Measurements from ENCODE around the gene SPATA22.
"Not testable (repeated sequence)": the region's sequence is repeated elsewhere in the genome, so short reads cannot be mapped to it uniquely, and the experiment has no call there.

SPATA22 gene

DNA sequence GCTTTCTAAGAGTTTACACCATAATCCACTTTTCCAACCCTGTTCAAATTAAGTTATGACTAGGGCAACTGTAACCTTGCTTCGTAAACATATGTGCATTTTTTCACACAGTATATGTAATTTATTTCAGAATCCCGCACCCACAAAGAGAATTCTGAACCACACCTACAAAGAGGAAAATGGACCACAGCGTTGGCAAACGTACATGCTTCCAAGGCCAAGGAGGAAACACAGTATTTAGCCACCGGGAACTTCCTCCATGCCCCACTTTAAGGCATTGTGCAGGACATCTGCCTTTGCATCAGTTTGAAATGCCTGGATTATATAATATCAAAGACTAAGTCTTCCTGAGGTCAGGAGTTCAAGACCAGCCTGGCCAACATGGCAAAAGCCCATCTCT, 2.1 kb downstream of the SPATA22 start:
- no peak for DNase-seq

DNA sequence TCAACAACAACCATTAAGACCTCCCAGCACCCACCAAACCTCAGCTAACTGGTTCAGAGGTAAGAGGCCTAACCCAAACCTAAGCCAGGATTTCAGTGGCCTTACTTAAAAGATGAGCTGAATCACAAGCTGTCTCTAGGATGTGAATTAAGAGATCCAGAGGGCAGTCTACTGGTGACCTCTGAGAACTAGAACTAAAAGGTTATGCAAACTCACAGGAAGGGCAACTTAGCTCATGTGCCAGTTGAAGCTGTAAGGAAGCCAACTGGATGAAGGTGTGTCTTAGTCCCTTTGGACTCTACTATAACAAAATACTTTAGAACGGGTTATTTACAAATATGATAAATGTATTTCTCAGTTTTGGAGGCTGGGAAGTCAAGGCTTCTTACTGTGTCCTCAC, 5.3 kb downstream of the SPATA22 start:
- DNase-seq, result not testable (repeated sequence)

DNA sequence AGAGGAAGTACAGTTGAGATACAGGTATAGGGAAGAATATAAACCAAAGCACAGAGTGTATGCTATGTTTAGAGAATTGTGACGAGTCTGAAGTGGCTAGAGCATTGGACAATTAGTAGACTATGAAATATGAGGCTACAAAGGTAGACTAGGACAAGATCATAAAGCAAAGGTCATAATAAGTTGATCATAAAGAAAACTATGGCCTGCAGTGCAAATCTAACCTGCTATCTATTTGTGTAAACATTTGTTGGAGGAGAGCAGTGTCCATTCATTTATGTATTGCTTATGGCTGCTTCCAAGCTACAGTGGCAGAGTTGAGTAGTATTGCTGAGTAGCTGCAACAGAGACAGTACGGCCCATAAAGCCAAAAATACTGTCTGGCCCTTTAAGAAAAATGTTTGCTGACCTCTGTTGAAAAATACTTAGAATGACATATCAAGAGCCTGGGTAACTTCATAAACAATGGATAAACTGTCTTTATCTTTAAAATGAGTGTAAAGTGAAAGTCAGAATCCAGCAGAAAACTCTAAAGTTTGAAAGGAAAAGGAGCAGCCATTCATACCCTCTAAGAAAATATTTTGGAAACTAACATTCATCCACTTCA, 23.5 kb downstream of the SPATA22 start:
- no peak for DNase-seq

DNA sequence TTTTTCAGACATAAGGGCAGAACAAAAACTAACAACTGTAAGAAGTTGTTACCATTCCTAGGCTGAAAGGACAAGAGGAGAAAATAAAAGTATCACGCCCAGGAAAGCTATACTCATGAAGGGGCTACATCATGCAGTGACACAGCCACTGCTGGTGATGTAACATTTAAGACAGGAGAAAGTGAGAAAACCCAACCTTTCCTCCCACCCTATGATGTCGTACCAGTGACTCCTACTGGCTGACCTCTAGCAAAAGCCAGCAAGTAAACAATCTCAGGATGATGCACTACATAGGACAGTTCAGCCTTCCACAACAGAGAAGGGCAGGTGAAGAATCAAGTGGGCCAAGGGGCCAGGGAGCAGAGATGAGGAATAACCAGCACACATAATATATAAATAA, 24.0 kb downstream of the SPATA22 start:
- DNase-seq, result peak; percentile 11

DNA sequence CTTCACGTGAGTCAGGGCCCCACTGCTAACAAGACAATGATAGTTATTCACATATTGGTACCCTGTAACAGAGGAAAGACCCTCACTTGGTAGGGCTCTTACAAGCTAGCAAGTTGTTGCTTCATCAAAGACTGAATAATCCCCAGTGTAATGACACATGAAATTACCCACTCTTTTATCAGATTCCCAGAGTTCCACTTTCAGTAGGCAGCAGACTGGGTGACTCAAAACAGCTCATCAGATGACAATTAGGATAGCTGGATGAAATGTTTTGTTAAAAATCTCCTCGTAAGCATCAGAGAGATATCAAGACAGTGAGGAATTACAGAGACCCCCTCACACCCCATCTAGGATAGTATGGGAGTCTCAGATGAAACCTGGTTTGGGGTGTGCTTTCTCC, 31.2 kb downstream of the SPATA22 start:
- DNase-seq, result no peak

DNA sequence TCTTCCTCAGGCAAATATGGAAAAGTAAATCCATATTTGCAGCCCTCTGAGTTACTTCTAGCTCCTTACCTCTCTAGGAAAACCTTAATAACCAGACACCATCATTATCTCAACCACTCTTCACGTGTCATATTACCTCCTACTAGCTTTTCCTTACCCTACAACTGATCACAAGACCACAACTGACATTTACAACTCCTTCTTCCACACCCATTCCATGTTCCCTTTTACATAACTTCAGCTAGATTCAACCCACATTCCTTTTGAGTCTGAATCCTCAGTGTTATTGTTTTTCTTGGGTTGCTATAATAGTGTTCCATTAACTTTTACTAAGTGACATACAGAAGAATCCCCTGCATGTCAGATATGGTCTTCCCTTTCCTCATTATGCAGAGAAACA, 33.3 kb downstream of the SPATA22 start:
- no peak for DNase-seq

DNA sequence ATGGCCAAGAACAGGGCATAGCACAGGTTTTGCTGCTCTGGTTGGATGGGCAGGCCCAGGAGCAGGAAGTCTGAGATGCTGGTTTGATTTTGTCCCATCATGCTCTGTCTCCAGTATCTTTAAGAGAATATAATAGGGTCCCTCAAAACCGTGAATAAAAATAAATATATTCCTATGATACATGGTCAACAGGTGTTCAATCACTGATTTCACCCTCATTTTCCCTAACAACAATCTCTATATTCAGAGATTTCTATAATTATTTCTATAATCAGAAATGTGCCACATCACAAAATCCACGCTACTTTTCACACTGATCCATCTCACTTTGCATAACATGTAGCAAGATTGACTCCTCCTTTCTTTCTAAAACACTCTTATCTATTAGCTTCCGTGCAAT, 37.9 kb downstream of the SPATA22 start, which contains the start of gene OR1E2:
TSS of gene OR1E2 (minus strand) at position 101 of the 400 bp plus-strand sequence. CDS start at position 101, 0 bp downstream.
- no peak for DNase-seq

DNA sequence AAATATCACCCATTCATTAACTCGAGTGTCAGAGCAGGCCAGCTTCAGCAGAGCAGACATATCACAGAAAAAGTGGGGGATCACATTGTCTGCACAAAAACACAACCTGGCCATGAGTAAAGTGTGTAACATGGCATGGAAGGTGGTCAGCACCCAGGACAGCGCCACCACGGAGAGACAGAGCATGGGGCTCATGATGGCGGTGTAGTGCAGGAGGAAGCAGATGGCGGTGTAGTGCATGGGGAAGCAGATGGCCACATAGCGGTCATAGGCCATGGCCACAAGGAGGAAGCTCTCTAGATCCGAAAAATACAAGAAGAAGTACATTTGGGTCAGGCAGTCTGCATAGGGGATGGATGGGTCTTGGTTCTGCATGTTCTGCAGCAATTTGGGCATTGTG, 38.4 kb downstream of the SPATA22 start:
- peak; percentile 4 for DNase-seq

DNA sequence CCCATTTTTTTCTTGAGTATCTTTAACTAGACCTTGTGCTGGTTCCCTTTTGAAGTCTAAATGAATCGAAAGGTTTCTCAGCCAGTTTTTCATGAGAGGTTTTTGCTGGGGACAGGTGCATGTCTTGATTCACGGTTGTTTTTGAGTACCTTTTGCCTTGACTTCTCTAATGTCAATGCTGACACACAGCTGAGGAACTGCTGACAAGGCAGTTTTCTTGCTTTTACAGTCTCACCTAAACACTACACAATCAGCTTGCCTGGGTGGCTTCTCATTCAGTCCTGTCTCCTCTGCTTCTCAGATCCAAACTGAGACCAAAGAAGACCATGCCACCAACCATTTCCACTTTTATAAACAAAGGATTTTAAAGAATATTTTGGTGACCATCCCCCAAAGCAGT, 53.4 kb downstream of the SPATA22 start:
- DNase-seq, result no peak

DNA sequence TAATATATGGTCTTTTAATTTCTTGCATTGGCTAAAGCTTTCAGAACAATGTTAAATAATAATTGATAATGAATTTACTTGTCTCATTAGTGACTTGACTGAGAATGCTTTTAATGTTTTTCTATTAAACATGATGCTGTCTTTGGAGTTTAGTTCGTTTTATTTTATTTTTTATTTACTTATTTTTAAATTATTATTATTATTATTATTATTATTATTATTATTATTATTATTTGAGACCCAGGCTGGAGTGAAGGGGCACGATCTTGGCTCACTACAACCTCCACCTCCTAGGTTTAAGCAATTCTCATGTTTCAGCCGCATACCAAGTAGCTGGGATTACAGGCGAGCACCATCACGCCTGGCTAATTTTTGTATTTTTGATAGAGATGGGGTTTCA, 56.0 kb downstream of the SPATA22 start:
- DNase-seq, result no peak

DNA sequence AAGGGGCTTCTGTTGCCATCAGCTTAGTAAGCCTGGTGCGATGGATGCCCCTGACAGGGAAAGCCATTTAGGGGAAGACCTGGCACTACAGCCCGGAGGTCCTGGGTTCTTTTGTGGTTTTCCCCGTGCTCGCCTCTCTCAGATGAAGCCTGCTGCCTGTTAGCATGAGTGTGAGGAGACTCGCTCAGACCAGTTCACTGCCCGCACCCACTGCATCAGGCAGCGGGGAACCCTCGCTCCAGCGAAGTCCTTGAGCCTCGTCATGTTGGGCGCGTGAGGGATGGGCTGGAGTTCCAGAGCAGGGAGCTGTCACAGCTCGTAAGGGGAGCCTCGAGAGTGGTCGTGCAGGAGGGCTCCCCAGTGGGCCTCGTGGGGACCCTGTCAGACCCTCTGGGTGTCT, 59.4 kb downstream of the SPATA22 start:
- not testable (repeated sequence) for DNase-seq

DNA sequence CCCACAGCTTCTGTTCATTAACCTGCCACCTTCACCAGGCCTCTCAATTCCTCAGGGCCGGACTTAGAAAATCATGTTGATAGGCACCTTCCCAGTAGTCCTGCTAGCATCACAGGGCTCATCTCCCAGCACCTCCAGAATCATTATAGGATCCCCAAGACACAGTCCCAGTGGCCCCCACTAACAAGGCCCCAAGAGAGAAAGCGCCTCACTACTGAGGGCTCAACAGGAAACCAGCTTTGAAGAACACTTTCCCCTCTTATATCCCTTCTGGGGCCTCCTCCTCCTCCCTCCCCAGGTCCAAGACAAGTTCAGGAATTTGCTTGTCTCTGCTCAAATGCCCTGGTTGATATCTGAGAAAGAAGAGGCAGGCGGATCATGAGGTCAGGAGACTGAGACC, 60.5 kb downstream of the SPATA22 start, which contains the start of gene OR3A3:
TSS of gene OR3A3 (plus strand) at position 301 of the 400 bp plus-strand sequence.
- DNase-seq, result no peak

DNA sequence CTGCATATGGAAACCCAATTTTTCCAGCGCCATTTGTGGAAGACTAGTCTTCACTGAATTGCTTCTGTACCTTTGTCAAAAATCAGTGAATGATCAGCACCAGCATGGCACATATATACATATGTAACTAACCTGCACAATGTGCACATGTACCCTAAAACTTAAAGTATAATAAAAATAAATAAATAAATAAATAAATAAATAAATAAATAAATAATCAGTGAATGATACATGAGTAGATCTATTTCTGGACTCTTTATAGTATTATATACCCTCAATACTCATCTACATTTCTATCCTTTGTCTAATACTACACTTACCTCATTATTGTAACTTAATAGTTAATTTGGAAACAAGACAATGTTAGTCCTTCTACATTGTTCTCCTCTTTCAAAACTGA, 67.8 kb downstream of the SPATA22 start:
- DNase-seq, result not testable (repeated sequence)

DNA sequence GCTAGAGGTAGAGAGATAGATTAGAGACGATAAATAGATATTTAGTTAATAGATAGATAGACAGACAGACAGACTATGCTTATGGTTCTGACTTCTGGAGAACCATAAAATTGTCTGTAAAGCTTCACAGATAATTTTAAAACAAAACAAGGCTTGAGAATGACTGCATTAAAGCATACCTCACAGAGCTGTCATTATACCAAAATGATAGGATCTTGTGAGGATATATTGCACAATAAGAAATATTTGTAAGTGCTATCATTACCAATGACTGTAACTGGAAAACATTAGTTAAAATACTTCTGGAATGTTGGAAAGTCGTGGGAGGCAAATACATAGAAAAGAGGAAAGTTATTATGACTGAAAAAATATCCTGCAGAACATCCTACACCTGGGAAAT, 69.8 kb downstream of the SPATA22 start:
- DNase-seq, result no peak

DNA sequence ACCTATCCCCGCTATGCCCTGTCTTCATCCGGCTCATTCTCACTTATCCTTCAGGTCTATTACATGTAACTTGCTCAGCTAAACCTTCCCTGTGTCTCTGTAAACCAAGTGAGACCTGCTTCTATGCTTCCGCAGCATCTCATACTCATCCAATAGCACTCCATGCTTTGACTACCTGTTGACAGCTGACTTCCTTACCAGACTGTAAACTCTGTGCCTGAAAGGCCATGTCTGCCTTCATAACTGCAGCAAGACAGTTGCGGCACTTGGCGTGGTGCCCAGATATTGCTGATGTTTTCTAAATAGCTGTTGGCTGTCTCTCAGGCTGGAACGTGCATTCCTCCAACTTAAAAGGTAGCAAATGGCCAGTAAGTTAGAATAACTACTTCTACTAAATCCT, 71.6 kb downstream of the SPATA22 start:
- DNase-seq, result no peak

DNA sequence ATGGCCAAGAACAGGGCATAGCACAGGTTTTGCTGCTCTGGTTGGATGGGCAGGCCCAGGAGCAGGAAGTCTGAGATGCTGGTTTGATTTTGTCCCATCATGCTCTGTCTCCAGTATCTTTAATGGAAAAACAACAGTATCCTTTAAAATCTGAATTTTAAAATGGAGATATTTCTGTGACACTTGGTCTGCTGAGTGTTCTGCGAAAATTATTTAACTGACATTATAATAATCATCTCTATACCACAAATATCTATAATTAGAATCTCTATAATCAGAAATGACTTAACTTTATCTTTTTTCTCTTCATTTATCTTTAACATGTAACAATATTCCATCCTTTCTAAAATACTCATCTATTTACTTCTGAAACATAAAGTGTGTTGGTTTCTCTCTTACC, 73.3 kb downstream of the SPATA22 start, which contains the start of gene OR1E1:
TSS of gene OR1E1 (minus strand) at position 101 of the 400 bp plus-strand sequence. CDS start at position 101, 0 bp downstream.
- DNase-seq, result no peak

DNA sequence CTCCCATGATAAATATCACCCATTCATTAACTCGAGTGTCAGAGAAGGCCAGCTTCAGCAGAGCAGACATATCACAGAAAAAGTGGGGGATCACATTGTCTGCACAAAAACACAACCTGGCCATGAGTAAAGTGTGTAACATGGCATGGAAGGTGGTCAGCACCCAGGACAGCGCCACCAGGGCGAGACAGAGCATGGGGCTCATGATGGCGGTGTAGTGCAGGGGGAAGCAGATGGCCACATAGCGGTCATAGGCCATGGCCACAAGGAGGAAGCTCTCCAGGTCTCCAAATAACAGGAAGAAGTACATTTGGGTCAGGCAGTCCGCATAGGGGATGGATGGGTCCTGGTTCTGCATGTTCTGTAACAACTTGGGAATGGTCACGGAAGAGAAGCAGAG, 73.8 kb downstream of the SPATA22 start:
- DNase-seq, result not testable (repeated sequence)

All from CD4-positive, alpha-beta T cell treated with Interleukin-21 for 1 hour (primary cell).